ENCODE results near the gene RSPH10B. TPM values are rescaled to one million over a fixed set of nuclear protein-coding genes. Genes with fewer than 3 reads are reported as not detected.
"Not testable (repeated sequence)": the region's sequence is repeated elsewhere in the genome, so short reads cannot be mapped to it uniquely, and the experiment has no call there.

The RSPH10B gene
- total and polyA plus RNA-seq, 9 donors, result 0.18 to 9.0 (median 0.54) TPM; not detected in 1

DNA sequence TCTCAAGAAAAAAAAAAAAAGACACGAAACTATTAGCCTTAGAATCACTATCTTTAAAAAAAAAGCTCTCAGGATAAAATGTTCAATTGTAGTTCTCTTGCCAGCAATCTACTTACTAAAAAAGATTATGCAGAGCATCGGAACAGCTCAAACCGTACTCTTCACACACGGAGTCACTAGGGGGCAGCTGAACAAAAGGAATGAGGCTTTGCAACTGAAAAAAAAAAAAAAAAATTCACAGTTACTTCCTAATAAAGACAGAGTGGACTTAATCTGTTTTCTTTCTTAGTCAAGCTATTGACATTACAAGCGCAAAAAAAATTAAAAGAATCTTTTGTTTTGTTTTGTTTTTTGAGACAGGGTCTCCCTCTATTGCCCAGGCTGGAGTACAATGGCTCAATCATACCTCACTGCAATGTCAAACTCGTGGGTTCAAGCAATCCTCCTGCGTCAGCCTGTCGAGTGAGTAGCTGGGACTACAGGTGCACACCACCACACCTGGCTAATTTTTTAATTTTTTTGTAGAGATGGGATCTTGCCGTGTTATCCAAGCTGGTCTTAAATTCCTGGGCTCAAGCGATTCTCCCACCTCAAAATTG is 26.8 kb upstream of the RSPH10B start:
- peak in 4 of 5 donors; percentile 42 to 64 (median 52) for DNase-seq
- no peaks in the 10 kb centered on the region for H3K27me3 ChIP-seq
- no peak overlapping the region for H3K4me3 ChIP-seq
- WGBS, 3 donors, result 40 to 45% (median 45%) methylated on average over 10 of the region's 10 CpGs
- H3K9me3 ChIP-seq, result no peaks in the 10 kb centered on the region
- H3K4me1 ChIP-seq (ENCODE audit: insufficient read depth), result no peaks in the 10 kb centered on the region
- no peak overlapping the region for H3K27ac ChIP-seq
- TF ChIP-seq POLR2A (IDR thresholded peaks at IDR 0.05), result no peak
- TF ChIP-seq, protein P1, sequence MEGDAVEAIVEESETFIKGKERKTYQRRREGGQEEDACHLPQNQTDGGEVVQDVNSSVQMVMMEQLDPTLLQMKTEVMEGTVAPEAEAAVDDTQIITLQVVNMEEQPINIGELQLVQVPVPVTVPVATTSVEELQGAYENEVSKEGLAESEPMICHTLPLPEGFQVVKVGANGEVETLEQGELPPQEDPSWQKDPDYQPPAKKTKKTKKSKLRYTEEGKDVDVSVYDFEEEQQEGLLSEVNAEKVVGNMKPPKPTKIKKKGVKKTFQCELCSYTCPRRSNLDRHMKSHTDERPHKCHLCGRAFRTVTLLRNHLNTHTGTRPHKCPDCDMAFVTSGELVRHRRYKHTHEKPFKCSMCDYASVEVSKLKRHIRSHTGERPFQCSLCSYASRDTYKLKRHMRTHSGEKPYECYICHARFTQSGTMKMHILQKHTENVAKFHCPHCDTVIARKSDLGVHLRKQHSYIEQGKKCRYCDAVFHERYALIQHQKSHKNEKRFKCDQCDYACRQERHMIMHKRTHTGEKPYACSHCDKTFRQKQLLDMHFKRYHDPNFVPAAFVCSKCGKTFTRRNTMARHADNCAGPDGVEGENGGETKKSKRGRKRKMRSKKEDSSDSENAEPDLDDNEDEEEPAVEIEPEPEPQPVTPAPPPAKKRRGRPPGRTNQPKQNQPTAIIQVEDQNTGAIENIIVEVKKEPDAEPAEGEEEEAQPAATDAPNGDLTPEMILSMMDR (IDR thresholded peaks at IDR 0.05), result peak; percentile 41 to 46 (median 42)
- TF ChIP-seq EP300 (IDR thresholded peaks at IDR 0.05), result no peak
- H3K36me3 ChIP-seq, result no peaks in the 10 kb centered on the region
- intact Hi-C loops (cut with DNase I), result loop anchor here in 2 of 4 donors (10.0 kb wide), 2 partner anchors 327 to 337 kb away; no protein-coding TSS in a partner anchor

DNA sequence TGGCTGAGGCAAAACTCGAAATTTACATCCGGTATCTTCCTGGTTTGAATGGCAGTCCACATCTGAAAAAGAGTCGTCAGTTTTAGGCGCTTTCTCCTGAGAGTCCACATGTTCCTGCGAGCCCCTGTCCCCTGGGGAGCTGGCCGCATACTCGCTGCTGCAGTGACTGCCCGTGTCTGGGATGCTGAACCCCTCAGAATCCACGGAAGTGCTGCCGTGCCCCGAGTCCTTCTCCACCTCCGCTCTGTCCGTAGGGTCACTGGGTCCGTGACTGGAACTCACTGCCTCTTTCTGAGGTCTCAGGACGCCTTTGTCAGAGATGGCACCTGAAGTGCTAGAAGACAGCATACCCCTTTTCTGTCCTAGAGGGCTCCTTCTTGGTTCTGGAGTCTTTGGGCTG is 16.6 kb upstream of the RSPH10B start:
- H3K9me3 ChIP-seq; intact Hi-C loops (cut with DNase I); H3K4me1 ChIP-seq (ENCODE audit: insufficient read depth); H3K27me3 ChIP-seq; H3K36me3 ChIP-seq; H3K4me3 ChIP-seq; DNase-seq; H3K27ac ChIP-seq: not testable (repeated sequence)
- 85 to 93% (median 91%) methylated on average over 15 of the region's 15 CpGs for WGBS, 3 donors

DNA sequence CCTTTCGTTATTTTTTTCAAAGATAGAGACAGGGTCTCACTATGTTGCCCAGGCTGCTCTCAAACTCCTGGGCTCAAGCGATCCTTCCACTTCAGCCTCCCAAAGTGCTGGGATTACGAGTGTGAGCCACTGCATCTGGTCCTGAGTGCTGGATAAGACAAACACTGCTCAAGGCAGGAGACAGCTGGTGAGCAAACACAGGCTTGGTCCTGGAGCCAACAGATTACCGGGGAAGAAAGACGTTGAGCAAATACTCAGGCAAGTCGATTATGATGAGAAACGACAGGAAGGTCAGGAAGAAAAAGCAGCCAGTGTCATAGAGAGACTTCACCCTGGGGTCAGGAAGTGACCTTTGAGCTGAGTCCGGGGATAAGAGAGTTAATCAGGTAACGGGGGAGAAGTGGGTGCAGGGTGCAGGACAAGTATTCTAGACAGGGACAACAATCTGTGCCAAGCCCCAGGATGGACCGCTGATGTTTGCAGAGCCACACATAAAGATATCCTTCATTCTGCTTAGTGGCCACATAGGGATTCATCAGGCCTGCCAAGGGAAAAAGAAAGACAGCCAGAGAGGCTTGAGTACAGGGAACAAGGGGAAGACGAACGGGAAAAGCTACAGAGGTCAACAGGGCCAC is 9.3 kb upstream of the RSPH10B start:
- H3K27me3 ChIP-seq; H3K36me3 ChIP-seq; H3K9me3 ChIP-seq; H3K27ac ChIP-seq; intact Hi-C loops (cut with DNase I); H3K4me3 ChIP-seq; H3K4me1 ChIP-seq (ENCODE audit: insufficient read depth); DNase-seq: not testable (repeated sequence)
- WGBS, 3 donors, result 64 to 90% (median 75%) methylated on average over 1 to 2 of the region's 12 CpGs

DNA sequence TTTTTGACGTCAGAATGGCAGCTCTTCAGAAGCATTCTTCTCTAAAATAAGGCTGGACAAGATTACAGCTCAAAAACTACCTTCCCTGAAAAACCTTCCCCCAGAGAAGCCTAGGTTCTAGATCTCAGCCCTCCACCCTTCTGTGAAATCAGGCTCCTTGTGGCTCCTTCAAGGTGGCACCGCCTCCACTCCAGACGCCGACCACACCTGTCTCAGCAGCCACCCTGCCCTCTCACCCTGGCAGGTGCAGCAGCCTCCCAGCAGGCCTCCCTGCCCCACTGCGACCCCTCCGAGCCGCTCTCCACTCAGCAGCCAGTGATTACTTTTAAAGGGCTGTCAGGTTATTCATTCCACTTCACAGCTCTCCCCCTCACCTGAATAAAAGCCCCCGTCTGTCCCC is 3.1 kb upstream of the RSPH10B start:
- H3K27ac ChIP-seq; H3K27me3 ChIP-seq; DNase-seq; H3K4me1 ChIP-seq (ENCODE audit: insufficient read depth); H3K9me3 ChIP-seq; H3K4me3 ChIP-seq; H3K36me3 ChIP-seq; intact Hi-C loops (cut with DNase I): not testable (repeated sequence)
- no CpG with 5 or more reads among the region's 8 CpGs for WGBS, 3 donors

DNA sequence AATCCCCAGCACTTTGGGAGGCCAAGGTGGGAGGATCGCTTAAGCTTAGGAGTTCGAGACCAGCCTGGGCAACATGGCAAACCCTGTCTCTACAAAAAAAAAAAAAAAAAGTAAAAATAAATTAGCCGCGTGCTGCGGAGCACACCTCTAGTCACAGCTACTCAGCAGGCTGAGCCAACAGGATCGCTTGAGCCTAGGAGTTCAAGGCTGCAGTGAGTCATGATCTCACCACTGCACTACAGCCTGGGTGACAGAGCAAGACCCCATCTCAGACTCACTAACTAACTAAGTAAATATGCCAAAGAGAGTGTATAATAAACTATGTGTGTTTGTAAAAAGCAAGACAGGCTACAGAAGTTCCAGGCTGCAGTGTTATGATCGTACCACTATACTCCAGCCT is 6.7 kb downstream of the RSPH10B start:
- intact Hi-C loops (cut with DNase I); H3K27ac ChIP-seq; H3K9me3 ChIP-seq; H3K4me3 ChIP-seq; H3K4me1 ChIP-seq (ENCODE audit: insufficient read depth); H3K27me3 ChIP-seq; DNase-seq; H3K36me3 ChIP-seq: not testable (repeated sequence)
- 75 to 90% (median 78%) methylated on average over 4 of the region's 7 CpGs for WGBS, 3 donors

DNA sequence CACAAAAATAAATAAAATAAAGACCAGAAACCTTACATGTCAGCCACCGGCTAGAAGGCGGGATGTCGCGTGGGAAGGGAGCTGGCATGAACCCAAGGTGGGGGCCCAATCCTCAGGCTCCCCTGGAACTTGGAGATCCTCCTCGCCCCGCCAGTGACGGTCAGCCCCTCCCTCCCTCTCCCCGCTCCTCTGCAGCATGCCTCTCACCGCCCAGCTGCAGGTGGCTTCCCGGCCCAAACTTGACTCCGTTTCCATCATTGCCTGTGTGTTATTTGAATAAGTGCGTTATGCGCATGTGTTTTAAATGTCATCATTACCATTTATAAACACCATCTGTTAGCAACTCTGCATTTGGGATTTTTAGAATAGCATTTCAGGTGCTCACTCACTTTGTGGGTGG is 7.3 kb downstream of the RSPH10B start:
- intact Hi-C loops (cut with DNase I), result not testable (repeated sequence)

DNA sequence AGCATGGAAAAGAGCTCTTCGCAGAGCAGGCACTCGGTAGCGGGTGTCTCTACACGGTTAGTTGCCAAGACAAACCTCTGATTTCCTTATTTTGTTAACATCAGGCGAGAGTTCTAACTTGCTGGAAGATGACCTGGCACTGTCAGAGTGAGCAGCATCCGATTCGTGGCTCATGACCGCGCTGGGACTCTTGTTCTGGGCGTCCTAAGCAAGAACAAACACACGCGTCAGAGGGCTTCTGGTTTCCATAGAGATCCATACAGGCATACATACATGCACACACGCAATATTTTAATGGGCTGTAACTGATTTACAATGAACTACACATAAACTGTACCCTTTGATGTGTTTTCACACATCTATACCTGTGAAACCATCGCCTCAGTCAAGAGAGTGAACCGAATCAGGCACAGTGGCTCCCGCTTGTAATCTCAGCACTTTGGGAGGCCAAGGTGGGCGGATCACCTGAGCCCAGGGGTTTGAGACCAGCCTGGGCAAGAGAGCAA is 35.5 kb downstream of the RSPH10B start:
- H3K36me3 ChIP-seq; H3K27ac ChIP-seq; DNase-seq; H3K4me3 ChIP-seq; H3K4me1 ChIP-seq (ENCODE audit: insufficient read depth); H3K9me3 ChIP-seq; intact Hi-C loops (cut with DNase I); H3K27me3 ChIP-seq: not testable (repeated sequence)
- WGBS, 3 donors, result no CpG with 5 or more reads among the region's 17 CpGs

More for the DNA sequence above, 7.3 kb downstream of the RSPH10B start:
- not testable (repeated sequence) for DNase-seq; H3K27ac ChIP-seq; H3K9me3 ChIP-seq; H3K4me3 ChIP-seq; H3K4me1 ChIP-seq (ENCODE audit: insufficient read depth); H3K36me3 ChIP-seq; H3K27me3 ChIP-seq
- WGBS, 3 donors, result 22 to 39% methylated on average over 5 to 9 of the region's 13 CpGs; no CpG with 5 or more reads in 1 of the 3 donors

DNA sequence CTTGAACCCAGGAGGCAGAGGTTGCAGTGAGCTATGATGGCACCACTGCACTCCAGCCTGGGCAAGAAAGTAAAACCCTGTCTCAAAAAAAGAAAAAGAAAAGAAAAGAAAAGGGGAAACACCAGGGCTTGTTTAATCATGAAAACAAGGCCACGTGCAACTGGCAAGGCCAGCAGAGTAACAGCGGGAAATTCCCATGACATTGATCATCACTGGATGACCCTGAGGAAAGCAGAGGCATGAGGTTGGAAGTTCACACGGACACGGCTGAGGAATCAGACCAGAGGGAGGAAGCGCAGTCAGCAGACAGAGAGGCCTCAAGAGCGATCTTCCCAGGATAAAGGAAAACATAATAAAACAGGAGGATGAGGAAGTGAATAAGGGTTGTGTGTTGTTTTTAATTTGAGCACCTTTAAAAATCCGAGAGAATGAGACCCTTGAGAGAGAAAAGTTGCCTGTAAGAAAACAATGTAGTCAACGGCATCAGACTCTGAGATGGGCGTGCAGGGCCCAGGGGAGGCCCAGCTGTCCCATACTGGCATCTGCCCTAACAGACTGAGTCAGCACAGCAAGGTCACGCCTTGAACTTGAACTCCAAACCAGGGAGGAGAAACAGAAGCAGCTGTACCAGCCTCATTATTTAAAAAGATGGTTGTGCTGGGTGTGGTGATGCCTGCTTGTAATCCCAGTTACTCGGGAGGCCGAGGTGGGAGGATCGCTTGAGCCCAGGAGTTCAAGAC is 38.4 kb downstream of the RSPH10B start:
- intact Hi-C loops (cut with DNase I); H3K4me1 ChIP-seq (ENCODE audit: insufficient read depth); H3K4me3 ChIP-seq; H3K9me3 ChIP-seq; H3K27ac ChIP-seq; H3K36me3 ChIP-seq; H3K27me3 ChIP-seq: not testable (repeated sequence)
- peak in 4 of 5 donors; percentile 25 to 48 (median 36) for DNase-seq
- 20 to 48% (median 43%) methylated on average over 1 to 4 of the region's 13 CpGs for WGBS, 3 donors

DNA sequence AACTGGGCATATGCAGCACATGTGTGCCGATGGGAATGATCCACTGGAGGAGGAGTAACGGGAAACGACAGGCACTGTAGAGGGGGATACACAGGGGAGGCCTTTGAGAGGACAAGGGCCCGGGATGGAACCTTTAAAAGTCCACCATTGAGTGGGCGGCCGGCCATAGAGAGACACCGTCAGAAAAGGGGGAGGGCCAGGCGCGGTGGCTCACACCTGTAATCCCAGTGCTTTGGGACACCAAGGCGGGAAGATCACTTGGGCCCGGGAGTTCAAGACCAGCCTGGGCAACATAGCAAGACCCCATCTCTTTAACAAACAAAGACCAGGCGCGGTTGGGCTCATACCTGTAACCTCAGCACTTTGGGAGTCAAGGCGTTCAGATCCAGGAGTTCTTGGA is 39.2 kb downstream of the RSPH10B start:
- intact Hi-C loops (cut with DNase I); H3K27me3 ChIP-seq; H3K36me3 ChIP-seq; H3K4me3 ChIP-seq; H3K27ac ChIP-seq; H3K9me3 ChIP-seq; H3K4me1 ChIP-seq (ENCODE audit: insufficient read depth): not testable (repeated sequence)
- WGBS, 3 donors, result 94 to 98% (median 96%) methylated on average over 13 to 14 of the region's 14 CpGs
- DNase-seq, result peak in 4 of 5 donors; percentile 20 to 35 (median 26)

DNA sequence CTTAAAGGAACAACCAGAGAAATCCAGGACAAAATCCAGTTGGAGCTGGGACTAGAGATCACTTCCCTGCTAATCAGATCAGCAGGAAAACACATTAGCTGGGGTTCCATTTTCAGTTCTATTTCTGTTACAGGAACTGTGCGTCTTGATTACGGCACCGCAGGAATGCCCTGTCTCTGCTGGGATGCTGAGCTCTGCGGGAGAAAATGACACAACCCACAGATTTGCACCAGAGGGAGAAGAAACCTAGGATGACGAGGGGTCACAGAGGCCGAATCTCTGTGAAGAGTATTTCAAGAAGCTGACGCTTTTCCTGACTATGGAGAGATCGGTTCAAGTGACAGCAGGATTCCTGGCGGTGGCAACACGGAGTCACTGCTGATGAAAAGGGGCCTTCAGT is 40.2 kb downstream of the RSPH10B start:
- H3K4me3 ChIP-seq; H3K36me3 ChIP-seq; H3K27me3 ChIP-seq; H3K4me1 ChIP-seq (ENCODE audit: insufficient read depth); H3K27ac ChIP-seq; H3K9me3 ChIP-seq; intact Hi-C loops (cut with DNase I); DNase-seq: not testable (repeated sequence)
- WGBS, 3 donors, result no CpG with 5 or more reads among the region's 10 CpGs
